Measurements from ENCODE around the gene CACNG4. TPM values are rescaled to one million over a fixed set of nuclear protein-coding genes. Genes with fewer than 3 reads are reported as not detected.
A peak's percentile ranks its signal among the peaks of the same experiment; 100 is the strongest.

The CACNG4 gene
- total and polyA plus RNA-seq, 2 donors from 2014 or later, result 0.26 to 0.31 TPM

DNA sequence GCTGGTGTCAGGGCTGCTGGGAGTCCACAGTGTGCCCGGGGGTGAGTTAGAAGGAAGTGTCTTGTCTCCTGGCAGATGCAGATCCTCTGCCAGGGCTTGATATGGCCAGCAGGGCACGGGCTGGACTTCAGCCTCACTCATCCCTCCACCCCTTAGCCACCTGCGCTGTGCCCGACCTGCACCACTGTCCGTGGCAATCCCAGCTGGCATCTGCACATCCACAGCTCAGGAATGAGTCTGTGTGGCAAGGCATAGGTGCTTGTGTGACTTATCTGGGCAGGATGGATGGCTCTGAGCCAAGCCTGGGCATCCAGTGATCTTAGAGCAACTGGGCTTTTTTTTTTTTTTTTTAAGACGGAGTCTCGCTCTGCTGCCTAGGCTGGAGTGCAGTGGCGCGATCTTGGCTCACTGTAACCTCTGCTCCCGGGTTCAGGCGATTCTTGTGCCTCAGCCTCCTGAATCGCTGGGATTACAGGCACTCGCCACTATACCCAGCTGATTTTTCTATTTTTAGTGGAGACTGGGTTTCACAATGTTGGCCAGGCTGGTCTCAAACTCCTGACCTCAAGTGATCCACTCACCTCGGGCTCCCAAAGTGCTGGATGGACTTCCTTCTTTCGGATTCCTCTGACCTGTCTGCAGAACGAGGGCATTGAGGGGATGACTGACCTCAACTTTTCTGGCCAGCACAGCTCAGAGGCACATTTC lies 57.4 kb downstream of the CACNG4 start:
- intact Hi-C loops (cut with DNase I), result no loop called here
- Histone ChIP-seq H3K36me3 (ENCODE audit: control insufficient read depth in 2 of 3, insufficient read depth in 3 of 3, low read length in 3 of 3) (no peaks in the 10 kb centered on the region), H3K9me3 (ENCODE audit: control insufficient read depth in 2 of 3, insufficient read depth in 1 of 3, low read length in 3 of 3) (no peaks in the 10 kb centered on the region), H3K9ac (ENCODE audit: low read length in 3 of 3) (no peak overlapping the region), H3K4me1 (ENCODE audit: control insufficient read depth in 2 of 3, insufficient read depth in 2 of 3, low read depth in 1 of 3, low read length in 3 of 3) (no peaks in the 10 kb centered on the region), H3K4me3 (ENCODE audit: low read length in 3 of 3) (no peak overlapping the region), H3K27ac (ENCODE audit: low read depth in 2 of 2, low read length in 2 of 2) (no peak overlapping the region), H3K27me3 (ENCODE audit: control insufficient read depth, insufficient read depth, low read length) (no peaks in the 10 kb centered on the region)
- FAIRE-seq (no peak), DNase-seq (no peak)
- TF ChIP-seq, protein P1, sequence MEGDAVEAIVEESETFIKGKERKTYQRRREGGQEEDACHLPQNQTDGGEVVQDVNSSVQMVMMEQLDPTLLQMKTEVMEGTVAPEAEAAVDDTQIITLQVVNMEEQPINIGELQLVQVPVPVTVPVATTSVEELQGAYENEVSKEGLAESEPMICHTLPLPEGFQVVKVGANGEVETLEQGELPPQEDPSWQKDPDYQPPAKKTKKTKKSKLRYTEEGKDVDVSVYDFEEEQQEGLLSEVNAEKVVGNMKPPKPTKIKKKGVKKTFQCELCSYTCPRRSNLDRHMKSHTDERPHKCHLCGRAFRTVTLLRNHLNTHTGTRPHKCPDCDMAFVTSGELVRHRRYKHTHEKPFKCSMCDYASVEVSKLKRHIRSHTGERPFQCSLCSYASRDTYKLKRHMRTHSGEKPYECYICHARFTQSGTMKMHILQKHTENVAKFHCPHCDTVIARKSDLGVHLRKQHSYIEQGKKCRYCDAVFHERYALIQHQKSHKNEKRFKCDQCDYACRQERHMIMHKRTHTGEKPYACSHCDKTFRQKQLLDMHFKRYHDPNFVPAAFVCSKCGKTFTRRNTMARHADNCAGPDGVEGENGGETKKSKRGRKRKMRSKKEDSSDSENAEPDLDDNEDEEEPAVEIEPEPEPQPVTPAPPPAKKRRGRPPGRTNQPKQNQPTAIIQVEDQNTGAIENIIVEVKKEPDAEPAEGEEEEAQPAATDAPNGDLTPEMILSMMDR (IDR thresholded peaks at IDR 0.05; ENCODE audit: borderline replicate concordance, extremely low read depth, insufficient read depth), result no peak

DNA sequence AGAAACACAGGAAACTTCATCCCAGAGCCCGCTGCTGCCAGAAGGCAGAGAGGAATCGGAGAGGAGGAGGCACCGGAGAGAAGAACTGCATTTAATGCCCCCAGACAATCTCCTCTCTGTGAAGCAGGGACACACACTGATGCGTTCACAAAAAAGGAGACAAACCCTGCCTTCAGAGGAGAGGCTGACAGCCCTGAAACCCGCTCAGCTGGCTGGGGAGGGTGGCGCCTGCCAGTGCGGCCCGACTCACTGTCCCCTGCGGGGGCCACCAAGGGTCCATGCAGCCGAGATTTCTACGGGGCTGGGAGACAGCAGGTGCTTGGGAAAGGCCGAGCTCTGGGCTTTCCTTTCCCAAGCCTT lies 57.9 kb downstream of the CACNG4 start:
- no peaks in the 10 kb centered on the region for H3K27me3 ChIP-seq (ENCODE audit: control insufficient read depth, insufficient read depth, low read length)
- intact Hi-C loops (cut with DNase I), result no loop called here
- H3K27ac ChIP-seq (ENCODE audit: low read depth in 2 of 2, low read length in 2 of 2), result no peak overlapping the region
- no peak overlapping the region for H3K9ac ChIP-seq (ENCODE audit: low read length in 3 of 3)
- no peak overlapping the region for H3K4me3 ChIP-seq (ENCODE audit: low read length in 3 of 3)
- DNase-seq (no peak), FAIRE-seq (no peak)
- no peaks in the 10 kb centered on the region for H3K9me3 ChIP-seq (ENCODE audit: control insufficient read depth in 2 of 3, insufficient read depth in 1 of 3, low read length in 3 of 3)
- TF ChIP-seq, protein P1 (IDR thresholded peaks at IDR 0.05; ENCODE audit: borderline replicate concordance, extremely low read depth, insufficient read depth), result no peak
- H3K4me1 ChIP-seq (ENCODE audit: control insufficient read depth in 2 of 3, insufficient read depth in 2 of 3, low read depth in 1 of 3, low read length in 3 of 3), result no peaks in the 10 kb centered on the region
- no peaks in the 10 kb centered on the region for H3K36me3 ChIP-seq (ENCODE audit: control insufficient read depth in 2 of 3, insufficient read depth in 3 of 3, low read length in 3 of 3)

- FAIRE-seq, result no peak
- DNase-seq, result peak in 1 of 5 donors; percentile 48
- H3K4me1 ChIP-seq (ENCODE audit: control insufficient read depth in 2 of 3, insufficient read depth in 2 of 3, low read depth in 1 of 3, low read length in 3 of 3), result no peaks in the 10 kb centered on the region
- no peak overlapping the region for H3K27ac ChIP-seq (ENCODE audit: low read depth in 2 of 2, low read length in 2 of 2)
- intact Hi-C loops (cut with DNase I), result no loop called here
- no peaks in the 10 kb centered on the region for H3K9me3 ChIP-seq (ENCODE audit: control insufficient read depth in 2 of 3, insufficient read depth in 1 of 3, low read length in 3 of 3)
- no peaks in the 10 kb centered on the region for H3K27me3 ChIP-seq (ENCODE audit: control insufficient read depth, insufficient read depth, low read length)
- TF ChIP-seq, protein P1 (IDR thresholded peaks at IDR 0.05; ENCODE audit: borderline replicate concordance, extremely low read depth, insufficient read depth), result no peak
- no peaks in the 10 kb centered on the region for H3K36me3 ChIP-seq (ENCODE audit: control insufficient read depth in 2 of 3, insufficient read depth in 3 of 3, low read length in 3 of 3)
- H3K9ac ChIP-seq (ENCODE audit: low read length in 3 of 3), result no peak overlapping the region
- H3K4me3 ChIP-seq (ENCODE audit: low read length in 3 of 3), result no peak overlapping the region
Observed at GRCh38 chr17:67024736-67025135, 60.2 kb downstream of the CACNG4 start.
